Measurements from ENCODE around the gene CTSC.
A peak's percentile ranks its signal among the peaks of the same experiment; 100 is the strongest.

The CTSC gene

DNA sequence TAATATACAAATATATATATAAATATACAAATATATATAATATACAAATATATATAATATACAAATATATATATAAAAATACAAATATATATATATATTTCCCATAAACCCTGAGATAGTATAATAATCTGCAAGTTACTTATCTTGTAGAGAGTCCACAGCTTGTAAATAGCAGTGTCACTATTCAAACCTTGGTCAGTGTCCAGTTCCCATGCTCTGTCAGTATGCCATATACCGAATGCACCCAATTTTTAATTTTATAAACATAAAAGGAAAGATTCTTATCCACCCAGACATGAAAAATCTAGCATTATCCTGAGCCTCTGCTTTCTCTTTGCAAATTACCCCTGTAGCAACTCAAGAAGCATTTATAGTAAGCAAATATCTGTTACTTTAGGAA lies 21.6 kb upstream of the CTSC start:
- H3K27me3 Mint-ChIP-seq = no peaks in the 10 kb centered on the region
- peaks cover 40% of the 10 kb centered on the region for H3K4me1 Mint-ChIP-seq (ENCODE audit: low read depth)
- H3K27ac Mint-ChIP-seq = no peak overlapping the region
- no peaks in the 10 kb centered on the region for H3K36me3 Mint-ChIP-seq
- H3K4me3 Mint-ChIP-seq = no peak overlapping the region
- H3K9me3 Mint-ChIP-seq (ENCODE audit: low read depth) = no peaks in the 10 kb centered on the region

GRCh38 chr11:88358040-88358431 lies 20.5 kb upstream of the CTSC start:
- Mint-ChIP-seq H3K27me3 (no peaks in the 10 kb centered on the region), H3K27ac (no peak overlapping the region), H3K36me3 (no peaks in the 10 kb centered on the region), H3K4me1 (ENCODE audit: low read depth) (peaks cover 38% of the 10 kb centered on the region), H3K4me3 (no peak overlapping the region), H3K9me3 (ENCODE audit: low read depth) (no peaks in the 10 kb centered on the region)

DNA sequence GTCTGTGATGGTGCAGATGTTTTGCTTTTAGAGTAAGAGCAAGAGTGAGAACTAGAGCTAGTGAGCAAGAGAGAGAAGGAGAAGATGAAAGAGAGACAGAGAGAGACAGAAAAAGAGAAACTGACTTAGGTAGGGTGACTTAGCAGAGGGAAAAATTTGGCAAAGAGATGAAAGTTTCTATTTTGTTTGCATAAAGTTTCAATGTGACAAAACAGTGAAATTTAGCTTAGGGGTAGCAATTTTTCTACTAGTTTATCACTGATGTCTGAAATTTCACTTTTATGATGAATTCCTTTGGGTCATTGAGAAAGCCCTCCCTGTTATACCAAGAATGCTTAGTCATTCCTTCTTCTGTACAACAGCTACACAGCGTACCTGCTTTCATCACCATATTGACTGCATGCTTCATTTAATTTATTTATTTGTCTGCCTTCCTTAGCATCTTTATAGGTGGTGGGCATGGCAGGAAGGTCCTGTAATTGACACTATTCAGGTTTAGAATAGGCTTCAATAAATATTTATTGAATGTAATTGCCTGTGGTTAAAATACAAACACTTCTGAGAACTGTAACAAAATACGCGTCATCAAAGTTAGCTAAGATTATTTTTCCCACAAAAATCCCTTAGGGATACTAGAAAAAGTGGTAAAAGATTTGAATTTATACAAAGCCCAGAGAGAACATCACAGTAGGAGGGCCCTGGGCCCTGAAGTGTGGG lies 19.9 kb upstream of the CTSC start:
- peaks cover 38% of the 10 kb centered on the region for H3K4me1 Mint-ChIP-seq (ENCODE audit: low read depth)
- H3K4me3 Mint-ChIP-seq = peak overlapping the region; percentile 2
- no peaks in the 10 kb centered on the region for H3K9me3 Mint-ChIP-seq (ENCODE audit: low read depth)
- H3K27me3 Mint-ChIP-seq = no peaks in the 10 kb centered on the region
- peak overlapping the region; percentile 68 for H3K27ac Mint-ChIP-seq
- no peaks in the 10 kb centered on the region for H3K36me3 Mint-ChIP-seq

GRCh38 chr11:88355887-88356286 lies 18.4 kb upstream of the CTSC start:
- H3K4me1 Mint-ChIP-seq (ENCODE audit: low read depth) = peaks cover 38% of the 10 kb centered on the region
- H3K4me3 Mint-ChIP-seq = no peak overlapping the region
- H3K36me3 Mint-ChIP-seq = no peaks in the 10 kb centered on the region
- no peaks in the 10 kb centered on the region for H3K9me3 Mint-ChIP-seq (ENCODE audit: low read depth)
- no peak overlapping the region for H3K27ac Mint-ChIP-seq
- H3K27me3 Mint-ChIP-seq = no peaks in the 10 kb centered on the region

GRCh38 chr11:88354912-88355311 lies 17.4 kb upstream of the CTSC start:
- Mint-ChIP-seq H3K27me3 (no peaks in the 10 kb centered on the region), H3K4me1 (ENCODE audit: low read depth) (peaks cover 35% of the 10 kb centered on the region), H3K9me3 (ENCODE audit: low read depth) (no peaks in the 10 kb centered on the region), H3K36me3 (no peaks in the 10 kb centered on the region), H3K4me3 (no peak overlapping the region), H3K27ac (no peak overlapping the region)

DNA sequence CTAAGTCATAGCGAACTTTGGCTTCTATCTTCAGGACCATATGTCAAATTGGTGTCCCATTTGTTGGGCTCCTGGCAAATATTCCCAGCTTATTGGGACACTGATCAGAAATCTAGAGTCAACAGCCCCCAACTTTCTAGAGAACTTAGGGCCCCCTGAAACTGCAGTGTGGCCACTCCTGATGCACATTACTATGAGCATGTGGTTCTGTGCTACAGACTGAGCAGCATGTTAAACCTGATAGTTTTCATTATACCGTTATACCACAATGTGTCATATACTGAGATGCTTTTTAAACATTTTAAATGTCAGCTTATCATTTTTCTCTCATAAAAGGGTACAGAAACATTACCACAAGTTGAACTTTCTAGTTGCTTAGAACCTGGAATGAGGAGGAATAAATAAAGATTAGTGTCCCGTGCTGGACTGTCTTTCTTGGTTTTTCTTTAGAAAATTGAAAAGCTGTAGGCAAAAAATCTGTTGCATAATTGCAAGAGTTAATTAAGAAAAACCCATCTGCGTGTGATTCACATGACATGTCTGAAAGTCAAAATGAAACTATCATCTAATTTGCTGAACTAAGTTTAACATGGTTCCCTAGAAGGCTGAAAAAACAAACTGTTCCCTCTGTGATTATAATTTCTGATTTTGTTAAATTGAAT lies 16.4 kb upstream of the CTSC start:
- Mint-ChIP-seq H3K36me3 (peaks cover 4% of the 10 kb centered on the region), H3K27ac (peak overlapping the region; percentile 52), H3K27me3 (no peaks in the 10 kb centered on the region), H3K4me3 (peak overlapping the region; percentile 2), H3K4me1 (ENCODE audit: low read depth) (peaks cover 26% of the 10 kb centered on the region), H3K9me3 (ENCODE audit: low read depth) (no peaks in the 10 kb centered on the region)

- H3K4me3 Mint-ChIP-seq = no peak overlapping the region
- H3K27ac Mint-ChIP-seq = no peak overlapping the region
Measured at GRCh38 chr11:88353386-88353785, 15.8 kb upstream of the CTSC start.

GRCh38 chr11:88352139-88352538 lies 14.6 kb upstream of the CTSC start:
- Mint-ChIP-seq H3K9me3 (ENCODE audit: low read depth) (no peaks in the 10 kb centered on the region), H3K27ac (no peak overlapping the region), H3K4me3 (no peak overlapping the region), H3K36me3 (peaks cover 4% of the 10 kb centered on the region), H3K27me3 (no peaks in the 10 kb centered on the region), H3K4me1 (ENCODE audit: low read depth) (peaks cover 16% of the 10 kb centered on the region)

More at GRCh38 chr11:88353386-88353785, 15.8 kb upstream of the CTSC start:
- Mint-ChIP-seq H3K36me3 (peaks cover 4% of the 10 kb centered on the region), H3K9me3 (ENCODE audit: low read depth) (no peaks in the 10 kb centered on the region), H3K27me3 (no peaks in the 10 kb centered on the region), H3K4me1 (ENCODE audit: low read depth) (peaks cover 26% of the 10 kb centered on the region)

DNA sequence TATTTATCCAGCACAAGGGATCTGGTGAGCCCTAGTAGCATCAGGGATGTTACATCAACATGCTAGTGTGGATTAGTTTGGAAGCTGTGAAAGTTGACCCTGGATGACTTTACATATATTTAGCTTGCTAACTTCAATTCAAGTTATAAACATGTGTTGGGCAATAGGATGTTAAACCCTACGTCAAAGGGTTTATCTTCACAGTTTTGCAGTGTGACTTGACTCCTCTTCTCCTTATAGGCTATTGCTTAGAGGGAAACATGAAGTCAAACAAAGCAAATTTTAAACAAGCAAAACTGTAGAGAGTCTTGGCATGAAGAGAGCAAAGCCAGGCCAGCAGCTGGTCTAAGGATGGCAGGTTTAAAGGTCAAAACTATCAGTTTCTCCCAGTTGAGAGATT lies 11.3 kb upstream of the CTSC start:
- Mint-ChIP-seq H3K27me3 (no peaks in the 10 kb centered on the region), H3K36me3 (peaks cover 4% of the 10 kb centered on the region), H3K9me3 (ENCODE audit: low read depth) (no peaks in the 10 kb centered on the region), H3K4me1 (ENCODE audit: low read depth) (peaks cover 10% of the 10 kb centered on the region), H3K27ac (no peak overlapping the region), H3K4me3 (no peak overlapping the region)

GRCh38 chr11:88345949-88346348 lies 8.4 kb upstream of the CTSC start:
- Mint-ChIP-seq H3K4me3 (no peak overlapping the region), H3K27me3 (no peaks in the 10 kb centered on the region), H3K27ac (no peak overlapping the region), H3K4me1 (ENCODE audit: low read depth) (peaks cover 6% of the 10 kb centered on the region), H3K9me3 (ENCODE audit: low read depth) (no peaks in the 10 kb centered on the region), H3K36me3 (peaks cover 4% of the 10 kb centered on the region)

DNA sequence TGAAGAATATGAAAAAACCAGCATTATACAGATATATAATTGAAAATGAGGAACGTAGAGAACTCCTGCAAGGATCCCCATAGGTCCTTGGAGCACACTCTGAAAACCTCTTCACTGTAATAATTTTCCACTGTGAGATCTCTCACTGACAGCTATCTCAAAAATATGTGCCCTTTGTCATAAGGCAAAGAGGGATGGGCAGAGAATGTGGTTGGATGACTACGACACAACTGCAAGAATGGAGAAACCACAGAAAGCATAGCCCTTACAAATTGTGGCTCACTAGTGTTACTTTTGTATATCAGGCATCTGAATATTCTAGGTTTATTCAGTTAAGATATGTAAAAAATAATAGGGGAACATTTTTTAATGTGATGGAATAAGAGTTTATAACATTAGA lies 7.9 kb upstream of the CTSC start:
- Mint-ChIP-seq H3K27ac (peak overlapping the region; percentile 1), H3K27me3 (no peaks in the 10 kb centered on the region), H3K36me3 (peaks cover 4% of the 10 kb centered on the region), H3K9me3 (ENCODE audit: low read depth) (no peaks in the 10 kb centered on the region), H3K4me1 (ENCODE audit: low read depth) (peaks cover 8% of the 10 kb centered on the region), H3K4me3 (no peak overlapping the region)

DNA sequence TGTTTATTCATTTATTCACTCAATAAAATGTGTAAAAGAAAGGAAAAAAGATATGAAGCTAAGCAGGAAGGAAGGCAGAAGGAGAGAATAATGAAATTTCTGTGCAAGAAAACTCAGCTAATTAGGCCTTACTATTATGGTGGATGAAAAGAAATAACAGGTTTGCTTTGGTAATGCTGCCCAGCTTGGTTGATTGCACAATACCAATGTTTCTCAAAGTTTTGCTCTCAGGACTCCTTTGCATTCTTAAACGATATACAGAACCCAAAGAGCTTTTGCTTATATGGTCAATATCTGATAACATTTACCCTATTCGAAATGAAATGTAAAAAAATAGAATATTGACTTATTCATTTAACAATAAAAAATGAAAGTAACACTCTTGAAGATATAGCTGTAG lies 7.3 kb upstream of the CTSC start:
- no peak overlapping the region for H3K27ac Mint-ChIP-seq
- peaks cover 4% of the 10 kb centered on the region for H3K36me3 Mint-ChIP-seq
- H3K27me3 Mint-ChIP-seq = no peaks in the 10 kb centered on the region
- H3K9me3 Mint-ChIP-seq (ENCODE audit: low read depth) = no peaks in the 10 kb centered on the region
- no peak overlapping the region for H3K4me3 Mint-ChIP-seq
- H3K4me1 Mint-ChIP-seq (ENCODE audit: low read depth) = peaks cover 13% of the 10 kb centered on the region

DNA sequence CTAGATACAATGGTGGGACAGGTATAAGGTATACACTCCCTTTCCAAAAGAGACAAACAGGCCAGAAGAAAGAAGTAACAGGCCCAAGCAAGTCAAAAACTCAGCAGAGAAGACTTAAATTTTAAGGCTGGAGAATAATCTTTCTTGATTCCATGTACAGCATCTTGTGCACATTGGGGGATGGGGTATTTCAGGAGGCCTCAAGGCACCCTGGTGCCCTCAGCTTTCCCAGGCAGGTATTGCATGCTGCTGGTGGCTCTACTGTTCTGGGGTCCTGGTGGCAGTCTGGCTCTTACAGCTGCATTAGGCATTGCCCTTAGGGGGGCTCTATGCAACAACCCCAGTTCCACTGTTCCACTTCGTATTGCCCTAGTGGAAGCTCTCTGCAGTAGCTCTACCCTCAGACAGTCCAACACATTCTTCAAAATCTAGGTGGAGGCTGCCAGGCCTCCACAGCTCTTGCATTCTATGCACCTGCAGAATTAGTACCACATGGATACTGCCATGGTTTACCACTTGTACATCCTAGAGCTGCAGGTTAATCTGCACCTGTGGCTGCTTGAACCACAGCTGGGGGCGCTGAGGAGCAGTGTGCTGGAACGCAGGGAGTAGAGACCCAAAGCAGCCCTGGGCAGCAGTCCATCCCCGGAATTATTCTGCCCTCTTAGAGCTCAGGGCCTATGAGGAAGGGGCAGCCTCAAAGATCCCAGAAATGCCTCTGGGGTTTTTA lies 4.2 kb upstream of the CTSC start:
- Mint-ChIP-seq H3K4me3 (no peak overlapping the region), H3K4me1 (ENCODE audit: low read depth) (peaks cover 27% of the 10 kb centered on the region), H3K36me3 (no peaks in the 10 kb centered on the region)

DNA sequence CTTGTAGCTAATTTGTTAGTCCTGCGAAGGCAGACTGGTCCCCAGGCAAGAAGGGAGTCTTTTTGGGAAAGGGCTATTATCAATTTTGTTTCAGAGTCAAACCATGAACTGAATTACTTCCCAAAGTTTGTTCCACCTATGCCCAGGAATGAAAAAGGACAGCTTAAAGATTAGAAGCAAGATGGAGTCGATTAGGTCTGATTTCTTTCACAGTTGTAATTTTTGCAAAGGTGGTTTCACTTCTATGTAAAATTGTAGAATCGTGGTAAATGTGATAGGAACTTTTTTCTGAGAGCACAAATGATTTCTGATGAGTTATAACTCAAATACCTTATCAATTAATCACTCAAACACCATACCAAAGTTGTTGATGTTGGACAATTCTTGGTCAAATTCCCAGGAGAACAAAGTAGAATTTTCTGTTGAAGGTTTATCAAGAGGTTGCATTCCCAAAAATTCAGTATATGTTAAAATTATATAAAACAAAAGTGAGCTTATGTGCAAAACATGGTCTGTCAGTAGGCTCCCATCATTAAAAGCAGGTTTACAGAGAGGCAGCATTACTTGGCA lies 2.9 kb upstream of the CTSC start:
- no peak overlapping the region for H3K27ac Mint-ChIP-seq
- H3K4me1 Mint-ChIP-seq (ENCODE audit: low read depth) = peaks cover 35% of the 10 kb centered on the region
- H3K27me3 Mint-ChIP-seq = no peaks in the 10 kb centered on the region
- H3K9me3 Mint-ChIP-seq (ENCODE audit: low read depth) = no peaks in the 10 kb centered on the region
- no peak overlapping the region for H3K4me3 Mint-ChIP-seq
- H3K36me3 Mint-ChIP-seq = peaks cover 2% of the 10 kb centered on the region

More for the DNA sequence above, 4.2 kb upstream of the CTSC start:
- H3K27me3 Mint-ChIP-seq = no peaks in the 10 kb centered on the region
- peak overlapping the region; percentile 41 for H3K27ac Mint-ChIP-seq
- H3K9me3 Mint-ChIP-seq (ENCODE audit: low read depth) = no peaks in the 10 kb centered on the region

All from activated naive CD8-positive, alpha-beta T cell (primary cell).